K562 (cell line): Measurements from ENCODE around the gene SIRPA. TPM values are rescaled to one million over a fixed set of nuclear protein-coding genes. Genes with fewer than 3 reads are reported as not detected.
A peak's percentile ranks its signal among the peaks of the same experiment; 100 is the strongest.

Experiments used
- ATAC-seq: fragments of 200-7000 bp; cut with Tn5 transposase; 3 replicates; pipeline ENCODE4 v1.9.1; 2020; ENCODE audit warnings: moderate library complexity
- BruUV-seq: library from RNA; stranded (reverse); fragments of 400-500 nt; replicated peaks from 2 replicates; lab custom pipeline; 2021; lab: Mats Ljungman, UMichigan
- CTCF ChIA-PET: fragments of 300-600 bp; formaldehyde crosslinking; extraction: SDS; loops from one replicate; lab custom pipeline; 2021; ENCODE audit warnings: low intra/inter-chr PET ratio; lab: Yijun Ruan, JAX
- POLR2A ChIA-PET: fragments of 300-600, 350-650 bp; sonication (Branson Sonifier 250); formaldehyde crosslinking; extraction: SDS; loops from one replicate; lab custom pipeline; 2021; ENCODE audit warnings: antibody characterized with exemption, inconsistent platforms; lab: Yijun Ruan, JAX
- DNase-seq, 4 experiments: peaks; one replicate each; pipeline versions ENCODE4 v3.0.0 to v3.0.0-alpha.2; 2011 to 2018; ENCODE audit warnings: low spot score in 3 of 4, mixed read lengths in 3 of 4; ENCODE audit errors: extremely low read depth in 1 of 4
- FAIRE-seq: peaks from 2 replicates; lab custom pipeline; 2011; peaks lifted over from hg19 to GRCh38; lab: Jason Lieb, UNC
- H2AFZ ChIP-seq: 2 replicates; pipeline ENCODE4 v1.6.0; 2011; ENCODE audit warnings: low read depth, low read length, control low read depth, inconsistent platforms
- H3K27ac ChIP-seq: fragments of 200-600 bp; 3 replicates; pipeline ENCODE4 v1.8.0; 2011; ENCODE audit warnings: low read depth, mild to moderate bottlenecking, control low read depth, inconsistent platforms, low read length, moderate library complexity, mixed read lengths; ENCODE audit errors: extremely low read depth
- H3K27me3 ChIP-seq, 2 experiments: fragments of 300-600 bp in 1 of 2; 2 replicates in 1 of 2; 3 replicates in 1 of 2; pipeline versions ENCODE4 v1.6.0 to v1.8.0; 2011; ENCODE audit warnings: inconsistent platforms in 2 of 2, low read length in 2 of 2, mild to moderate bottlenecking in 1 of 2, mixed read lengths in 1 of 2, moderate library complexity in 1 of 2; ENCODE audit not compliant: control insufficient read depth in 2 of 2, insufficient read depth in 2 of 2
- H3K36me3 ChIP-seq: fragments of 300-600 bp; 3 replicates; pipeline ENCODE4 v1.8.0; 2011; ENCODE audit warnings: mild to moderate bottlenecking, low read length, inconsistent platforms; ENCODE audit not compliant: control insufficient read depth, insufficient read depth
- H3K4me1 ChIP-seq, 2 experiments: fragments of 200-600 bp in 1 of 2; replicated peaks in 1 of 2; 2 replicates in 1 of 2; 3 replicates in 1 of 2; pipeline versions ENCODE4 v1.5.1 to v1.8.0; 2011; ENCODE audit warnings: inconsistent platforms in 2 of 2, low read length in 2 of 2, mild to moderate bottlenecking in 1 of 2, mixed read lengths in 1 of 2, moderate library complexity in 1 of 2; ENCODE audit not compliant: control insufficient read depth in 2 of 2, insufficient read depth in 2 of 2
- H3K4me2 ChIP-seq: 2 replicates; pipeline ENCODE4 v1.6.1; 2011; ENCODE audit warnings: low read length, control low read depth, inconsistent platforms, mixed read lengths; ENCODE audit not compliant: insufficient read depth
- H3K4me3 ChIP-seq: fragments of 200-600 bp; sonication (generic), shearing (Covaris generic); 2 replicates; pipeline ENCODE4 v1.5.1; 2016; ENCODE audit warnings: control low read depth, inconsistent platforms
- H3K79me2 ChIP-seq: fragments of 200-600 bp; 3 replicates; pipeline ENCODE4 v1.8.0; 2011; ENCODE audit warnings: low read length, inconsistent platforms; ENCODE audit not compliant: control insufficient read depth, insufficient read depth
- H3K9ac ChIP-seq, 2 experiments: 2 replicates each; pipeline versions ENCODE4 v1.6.0 to v1.6.1; 2011; ENCODE audit warnings: low read depth in 2 of 2, low read length in 2 of 2, control low read depth in 1 of 2, inconsistent platforms in 1 of 2, mild to moderate bottlenecking in 1 of 2, mixed read lengths in 1 of 2; ENCODE audit not compliant: insufficient read depth in 1 of 2
- H3K9me1 ChIP-seq: one replicate; pipeline ENCODE4 v1.6.0; 2011; ENCODE audit warnings: inconsistent platforms, mild to moderate bottlenecking, low read length, moderate library complexity; ENCODE audit not compliant: control insufficient read depth, insufficient read depth
- H3K9me3 ChIP-seq: replicated peaks from 2 replicates; pipeline ENCODE4 v1.5.1; 2011; ENCODE audit warnings: low read depth, low read length, inconsistent platforms; ENCODE audit not compliant: control insufficient read depth, insufficient read depth
- H4K20me1 ChIP-seq: replicated peaks from 2 replicates; pipeline ENCODE4 v1.6.1; 2011; ENCODE audit warnings: low read length, inconsistent platforms, mixed read lengths; ENCODE audit not compliant: control insufficient read depth, insufficient read depth
- NEUROD1 ChIP-seq: fragments of 150-350 bp; IDR thresholded peaks from 2 replicates; pipeline ENCODE4 v1.6.1; 2014; ENCODE audit warnings: borderline replicate concordance, low read length, low read depth; ENCODE audit not compliant: partially characterized antibody
- NUFIP1 ChIP-seq: fragments of 450-650 bp; IDR thresholded peaks from 2 replicates; pipeline ENCODE4 v1.6.1; 2018; ENCODE audit not compliant: partially characterized antibody
- SIX5 ChIP-seq, 2 experiments: IDR thresholded peaks; 2 replicates each; pipeline ENCODE4 v1.6.1; 2011; ENCODE audit warnings: low read length in 2 of 2, borderline replicate concordance in 1 of 2, low read depth in 1 of 2, mild to moderate bottlenecking in 1 of 2, moderate library complexity in 1 of 2; ENCODE audit not compliant: insufficient read depth in 1 of 2
- SMAD3 ChIP-seq: fragments of 450-650 bp; formaldehyde crosslinking; conservative IDR thresholded peaks from 2 replicates; pipeline ENCODE4 v1.4.0; 2020; ENCODE audit warnings: mild to moderate bottlenecking
- SMARCC2 ChIP-seq: fragments of 450-650 bp; IDR thresholded peaks from 2 replicates; pipeline ENCODE4 v1.6.1; 2017; ENCODE audit warnings: antibody characterized with exemption, moderate library complexity, mild to moderate bottlenecking, low read depth
- TARDBP ChIP-seq: fragments of 450-650 bp; IDR thresholded peaks from 2 replicates; pipeline ENCODE4 v1.6.1; 2016
- YBX1 ChIP-seq: fragments of 450-650 bp; IDR thresholded peaks from 2 replicates; pipeline ENCODE4 v1.7.1; 2016; ENCODE audit warnings: mild to moderate bottlenecking
- ZFP36 ChIP-seq: fragments of 150-350 bp; IDR thresholded peaks from 2 replicates; pipeline ENCODE4 v1.6.1; 2018; ENCODE audit warnings: low read length, low read depth; ENCODE audit not compliant: partially characterized antibody
- ZKSCAN8 ChIP-seq: fragments of 200-800 bp; sonication (Bioruptor generic); IDR thresholded peaks from 2 replicates; pipeline ENCODE4 v1.6.1; 2016; ENCODE audit warnings: missing genetic modification characterization, missing compliant biosample characterization
- ZNF717 ChIP-seq: fragments of 250-450 bp; sonication (Bioruptor Pico); IDR thresholded peaks from 2 replicates; pipeline ENCODE4 v1.5.0; 2021
- WGBS: fragments of 100-300 bp; shearing (Covaris generic); methylation state at CpG from one replicate; pipeline ENCODE4 v1.1.6; 2016; ENCODE audit warnings: low coverage, mixed read lengths; ENCODE audit not compliant: insufficient coverage; ENCODE audit errors: missing lambda C conversion rate; 5-methylcytosine and 5-hydroxymethylcytosine counted together
- in situ Hi-C: fragments of 300-500 bp; cut with MboI; formaldehyde crosslinking; loops from 4 replicates; pipeline ENCODE4 v1.15.0; 2018; ENCODE audit warnings: inconsistent platforms, mixed read lengths
- intact Hi-C: fragments of 100-400 bp; cut with micrococcal nuclease; formaldehyde crosslinking; loops from 2 replicates; pipeline ENCODE4 v1.14.2; 2022
- polyA plus RNA-seq, 8 experiments: library from polyadenylated mRNA; depleted of rRNA in 4 of 8; stranded (reverse) in 5 of 8; unstranded in 3 of 8; fragments of >200 nt; fragmentation: Nextera tagmentation in 2 of 8; fragmentation: Illumina TruSeq in 1 of 8; extraction: Ambion mirVana in 2 of 8; extraction: Trizol in 1 of 8; gene quantifications; 2 replicates each; pipeline versions ENCODE4 v1.2.1 to v1.2.3, GENCODE V29; 2011 to 2014; ENCODE audit warnings: inconsistent platforms in 1 of 8, missing spikeins in 1 of 8
- total RNA-seq, 7 experiments: library from RNA; depleted of rRNA in 6 of 7; stranded (reverse); fragments of >200 nt in 6 of 7; fragmentation: Illumina TruSeq in 2 of 7; extraction: Trizol in 2 of 7; gene quantifications; 2 replicates each; pipeline versions ENCODE4 v1.2.1 to v1.2.3, GENCODE V29; 2011 to 2021; ENCODE audit warnings: low replicate concordance in 1 of 7
- TF ChIP-seq, protein P1 (sequence below): fragments of 250-450 bp; sonication (Bioruptor Pico); IDR thresholded peaks from 2 replicates; pipeline ENCODE4 v1.4.0; 2020
- TF ChIP-seq, protein P2 (sequence below): sonication (generic); formaldehyde crosslinking; IDR thresholded peaks from 2 replicates; pipeline ENCODE4 v1.9.0; 2022; ENCODE audit warnings: mild to moderate bottlenecking, missing genetic modification reagents

SIRPA gene
- total and polyA plus RNA-seq, 9 of the 15 experiments (the other 6 are each of a cell fraction or from before 2014, with no cell fraction given), result 0.01 to 0.40 (median 0.11) TPM; not detected in 2

DNA sequence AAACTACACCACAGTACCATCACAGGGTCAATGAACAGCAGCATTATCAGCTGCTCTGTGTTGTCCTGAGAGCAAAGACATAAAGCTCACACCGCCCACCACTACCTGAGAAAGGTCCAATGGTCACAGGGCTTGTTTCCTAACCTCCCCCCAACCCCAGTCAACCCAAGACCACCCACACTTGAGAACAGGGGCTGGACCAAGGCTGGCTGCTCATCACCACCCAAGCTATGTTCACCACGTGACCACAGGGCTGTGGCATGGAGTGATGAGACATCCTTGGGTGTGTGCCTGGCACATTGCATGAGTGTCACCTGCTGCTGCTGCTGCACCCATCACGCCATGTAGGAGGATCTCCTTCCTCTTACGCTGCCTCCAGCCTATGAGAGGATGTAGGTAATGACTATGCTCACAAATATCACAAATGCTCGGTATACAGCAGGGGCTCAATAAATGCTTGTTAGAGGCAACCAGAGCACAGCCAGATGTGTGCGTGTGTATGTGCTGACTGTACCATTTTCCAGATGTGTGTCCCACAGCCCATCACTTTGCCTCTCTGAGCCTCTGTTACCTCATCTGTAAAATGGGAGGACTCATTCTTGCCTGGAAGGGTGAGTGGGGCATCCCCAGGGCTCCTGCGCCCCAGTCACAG is 23.3 kb upstream of the SIRPA start:
- Histone ChIP-seq H3K4me3 (no peak overlapping the region), H3K36me3 (no peaks in the 10 kb centered on the region), H3K9me3 (no peaks in the 10 kb centered on the region), H3K79me2 (no peaks in the 10 kb centered on the region), H3K4me1 (no peaks in the 10 kb centered on the region), H3K27me3 (no peaks in the 10 kb centered on the region), H3K9me1 (no peaks in the 10 kb centered on the region), H3K4me2 (no peak overlapping the region), H2AFZ (no peak overlapping the region), H3K9ac (no peak overlapping the region), H3K27ac (no peak overlapping the region), H4K20me1 (no peaks in the 10 kb centered on the region)
- no TSS peak for BruUV-seq
- CTCF ChIA-PET, result no interaction called here
- no peak for TF ChIP-seq NEUROD1
- no peak for TF ChIP-seq SMARCC2
- no peak for TF ChIP-seq SMAD3 (CRISPR knock-in tag)
- no peak for TF ChIP-seq ZFP36
- TF ChIP-seq YBX1, result no peak
- no peak for TF ChIP-seq TARDBP
- no peak for TF ChIP-seq ZNF717 (CRISPR knock-in tag)
- no peak for TF ChIP-seq SIX5 (IDR thresholded peaks at IDR 0.05; ENCODE audit: borderline replicate concordance in 1 of 2, insufficient read depth in 1 of 2, low read depth in 1 of 2, low read length in 2 of 2)
- TF ChIP-seq, protein P1, sequence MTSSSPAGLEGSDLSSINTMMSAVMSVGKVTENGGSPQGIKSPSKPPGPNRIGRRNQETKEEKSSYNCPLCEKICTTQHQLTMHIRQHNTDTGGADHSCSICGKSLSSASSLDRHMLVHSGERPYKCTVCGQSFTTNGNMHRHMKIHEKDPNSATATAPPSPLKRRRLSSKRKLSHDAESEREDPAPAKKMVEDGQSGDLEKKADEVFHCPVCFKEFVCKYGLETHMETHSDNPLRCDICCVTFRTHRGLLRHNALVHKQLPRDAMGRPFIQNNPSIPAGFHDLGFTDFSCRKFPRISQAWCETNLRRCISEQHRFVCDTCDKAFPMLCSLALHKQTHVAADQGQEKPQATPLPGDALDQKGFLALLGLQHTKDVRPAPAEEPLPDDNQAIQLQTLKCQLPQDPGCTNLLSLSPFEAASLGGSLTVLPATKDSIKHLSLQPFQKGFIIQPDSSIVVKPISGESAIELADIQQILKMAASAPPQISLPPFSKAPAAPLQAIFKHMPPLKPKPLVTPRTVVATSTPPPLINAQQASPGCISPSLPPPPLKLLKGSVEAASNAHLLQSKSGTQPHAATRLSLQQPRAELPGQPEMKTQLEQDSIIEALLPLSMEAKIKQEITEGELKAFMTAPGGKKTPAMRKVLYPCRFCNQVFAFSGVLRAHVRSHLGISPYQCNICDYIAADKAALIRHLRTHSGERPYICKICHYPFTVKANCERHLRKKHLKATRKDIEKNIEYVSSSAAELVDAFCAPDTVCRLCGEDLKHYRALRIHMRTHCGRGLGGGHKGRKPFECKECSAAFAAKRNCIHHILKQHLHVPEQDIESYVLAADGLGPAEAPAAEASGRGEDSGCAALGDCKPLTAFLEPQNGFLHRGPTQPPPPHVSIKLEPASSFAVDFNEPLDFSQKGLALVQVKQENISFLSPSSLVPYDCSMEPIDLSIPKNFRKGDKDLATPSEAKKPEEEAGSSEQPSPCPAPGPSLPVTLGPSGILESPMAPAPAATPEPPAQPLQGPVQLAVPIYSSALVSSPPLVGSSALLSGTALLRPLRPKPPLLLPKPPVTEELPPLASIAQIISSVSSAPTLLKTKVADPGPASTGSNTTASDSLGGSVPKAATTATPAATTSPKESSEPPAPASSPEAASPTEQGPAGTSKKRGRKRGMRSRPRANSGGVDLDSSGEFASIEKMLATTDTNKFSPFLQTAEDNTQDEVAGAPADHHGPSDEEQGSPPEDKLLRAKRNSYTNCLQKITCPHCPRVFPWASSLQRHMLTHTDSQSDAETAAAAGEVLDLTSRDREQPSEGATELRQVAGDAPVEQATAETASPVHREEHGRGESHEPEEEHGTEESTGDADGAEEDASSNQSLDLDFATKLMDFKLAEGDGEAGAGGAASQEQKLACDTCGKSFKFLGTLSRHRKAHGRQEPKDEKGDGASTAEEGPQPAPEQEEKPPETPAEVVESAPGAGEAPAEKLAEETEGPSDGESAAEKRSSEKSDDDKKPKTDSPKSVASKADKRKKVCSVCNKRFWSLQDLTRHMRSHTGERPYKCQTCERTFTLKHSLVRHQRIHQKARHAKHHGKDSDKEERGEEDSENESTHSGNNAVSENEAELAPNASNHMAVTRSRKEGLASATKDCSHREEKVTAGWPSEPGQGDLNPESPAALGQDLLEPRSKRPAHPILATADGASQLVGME (CRISPR knock-in tag), result no peak
- peak; percentile 55; the same call in 1 of the 2 replicates for TF ChIP-seq ZKSCAN8 (CRISPR knock-in tag)
- TF ChIP-seq, protein P2, sequence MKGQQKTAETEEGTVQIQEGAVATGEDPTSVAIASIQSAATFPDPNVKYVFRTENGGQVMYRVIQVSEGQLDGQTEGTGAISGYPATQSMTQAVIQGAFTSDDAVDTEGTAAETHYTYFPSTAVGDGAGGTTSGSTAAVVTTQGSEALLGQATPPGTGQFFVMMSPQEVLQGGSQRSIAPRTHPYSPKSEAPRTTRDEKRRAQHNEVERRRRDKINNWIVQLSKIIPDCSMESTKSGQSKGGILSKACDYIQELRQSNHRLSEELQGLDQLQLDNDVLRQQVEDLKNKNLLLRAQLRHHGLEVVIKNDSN (CRISPR knock-in tag), result peak; percentile 42; the same call in 1 of the 2 replicates
- TF ChIP-seq NUFIP1, result no peak
- ATAC-seq (no peak), DNase-seq (no peak), FAIRE-seq (no peak)
- intact Hi-C loops, result no loop called here
- in situ Hi-C loops, result no loop called here
- POLR2A ChIA-PET, result no interaction called here
- WGBS, result 4% methylated on average over 6 of the region's 7 CpGs
